OCI-LY7 (cell line): ENCODE measurements around the gene FBLN2. TPM values are rescaled to one million over a fixed set of nuclear protein-coding genes. Genes with fewer than 3 reads are reported as not detected.

Source experiments
- BruUV-seq: library from RNA; stranded (reverse); fragments of 400-500 nt; replicated peaks from 2 replicates; lab custom pipeline; 2021; lab: Mats Ljungman, UMichigan
- CTCF ChIA-PET: fragments of 300-600 bp; sonication (Branson Sonifier 250); formaldehyde crosslinking; loops from one replicate; lab custom pipeline; 2022; ENCODE audit warnings: antibody characterized with exemption; ENCODE audit not compliant: unreplicated experiment; lab: Charles Lee
- POLR2A ChIA-PET: fragments of 300-600 bp; sonication (Branson Sonifier 250); formaldehyde crosslinking; loops from one replicate; lab custom pipeline; 2022; ENCODE audit warnings: antibody characterized with exemption; lab: Charles Lee
- DNase-seq: peaks from one replicate; pipeline ENCODE4 v3.0.0-alpha.2; 2015; ENCODE audit warnings: low spot score
- H2AFZ ChIP-seq: fragments of 200-600 bp; sonication (generic), shearing (Covaris generic); 2 replicates; pipeline ENCODE4 v1.6.1; 2014; ENCODE audit warnings: mild to moderate bottlenecking, antibody characterized with exemption, low read length, moderate library complexity
- H3K27ac ChIP-seq: fragments of 200-600 bp; sonication (generic); 2 replicates; pipeline ENCODE4 v1.5.1; 2014; ENCODE audit warnings: mixed run types, low read depth, mild to moderate bottlenecking, moderate library complexity, low read length, inconsistent platforms; ENCODE audit not compliant: poor library complexity, severe bottlenecking
- H3K36me3 ChIP-seq: fragments of 200-600 bp; sonication (generic); 2 replicates; pipeline ENCODE4 v1.6.1; 2014; ENCODE audit warnings: mild to moderate bottlenecking, antibody characterized with exemption, low read length, moderate library complexity, mixed read lengths; ENCODE audit not compliant: insufficient read depth
- H3K4me1 ChIP-seq: fragments of 200-600 bp; sonication (generic); 2 replicates; pipeline ENCODE4 v1.5.1; 2014; ENCODE audit warnings: mild to moderate bottlenecking, low read length; ENCODE audit not compliant: insufficient read depth, poor library complexity, severe bottlenecking
- H3K4me2 ChIP-seq: fragments of 200-600 bp; sonication (generic); 2 replicates; pipeline ENCODE4 v1.6.1; 2014; ENCODE audit warnings: mild to moderate bottlenecking, low read length
- H3K4me3 ChIP-seq: fragments of 200-600 bp; sonication (generic); 2 replicates; pipeline ENCODE4 v1.5.1; 2014; ENCODE audit warnings: mild to moderate bottlenecking, low read depth, low read length; ENCODE audit not compliant: poor library complexity, severe bottlenecking
- H3K79me2 ChIP-seq: fragments of 200-600 bp; sonication (generic); 2 replicates; pipeline ENCODE4 v1.6.1; 2016; ENCODE audit warnings: low read depth, mild to moderate bottlenecking, low read length, moderate library complexity, mixed read lengths; ENCODE audit not compliant: insufficient read depth
- H3K9me2 ChIP-seq: fragments of 200-600 bp; sonication (generic); 2 replicates; pipeline ENCODE4 v1.6.1; 2016; ENCODE audit warnings: mild to moderate bottlenecking, low read length, mixed read lengths; ENCODE audit not compliant: insufficient read depth
- H3K9me3 ChIP-seq: fragments of 200-600 bp; sonication (generic); 2 replicates; pipeline ENCODE4 v1.6.1; 2014; ENCODE audit warnings: mild to moderate bottlenecking, mixed run types, low read length, mixed read lengths
- H4K20me1 ChIP-seq: fragments of 200-600 bp; sonication (generic); 2 replicates; pipeline ENCODE4 v1.6.1; 2014; ENCODE audit warnings: mild to moderate bottlenecking, antibody characterized with exemption, low read length, moderate library complexity, mixed read lengths; ENCODE audit not compliant: insufficient read depth
- EZH2phosphoT487 ChIP-seq: fragments of 200-600 bp; sonication (generic); IDR thresholded peaks from 2 replicates; pipeline ENCODE4 v1.6.1; 2018; ENCODE audit warnings: low read depth, borderline replicate concordance, mild to moderate bottlenecking, mixed run types, antibody characterized with exemption, low read length, moderate library complexity, mixed read lengths
- intact Hi-C: fragments of 100-400 bp; cut with micrococcal nuclease; formaldehyde crosslinking; loops from one replicate; pipeline ENCODE4 v1.10.0; 2022; ENCODE audit not compliant: unreplicated experiment
- total RNA-seq, 2 experiments: library from RNA; depleted of rRNA in 1 of 2; stranded (reverse); fragments of >200 nt in 1 of 2; shearing (Covaris generic) in 1 of 2; gene quantifications; 2 replicates each; pipeline ENCODE4 v1.2.3, GENCODE V29; 2014 to 2022
- TF ChIP-seq, protein P1 (sequence below): fragments of 200-600 bp; sonication (generic); conservative IDR thresholded peaks from 2 replicates; pipeline ENCODE4 v1.5.1; 2014; ENCODE audit warnings: mild to moderate bottlenecking, antibody characterized with exemption, low read length, moderate library complexity, mixed read lengths

FBLN2 gene
- total RNA-seq, 2 experiments from 2014 or later = not detected

DNA sequence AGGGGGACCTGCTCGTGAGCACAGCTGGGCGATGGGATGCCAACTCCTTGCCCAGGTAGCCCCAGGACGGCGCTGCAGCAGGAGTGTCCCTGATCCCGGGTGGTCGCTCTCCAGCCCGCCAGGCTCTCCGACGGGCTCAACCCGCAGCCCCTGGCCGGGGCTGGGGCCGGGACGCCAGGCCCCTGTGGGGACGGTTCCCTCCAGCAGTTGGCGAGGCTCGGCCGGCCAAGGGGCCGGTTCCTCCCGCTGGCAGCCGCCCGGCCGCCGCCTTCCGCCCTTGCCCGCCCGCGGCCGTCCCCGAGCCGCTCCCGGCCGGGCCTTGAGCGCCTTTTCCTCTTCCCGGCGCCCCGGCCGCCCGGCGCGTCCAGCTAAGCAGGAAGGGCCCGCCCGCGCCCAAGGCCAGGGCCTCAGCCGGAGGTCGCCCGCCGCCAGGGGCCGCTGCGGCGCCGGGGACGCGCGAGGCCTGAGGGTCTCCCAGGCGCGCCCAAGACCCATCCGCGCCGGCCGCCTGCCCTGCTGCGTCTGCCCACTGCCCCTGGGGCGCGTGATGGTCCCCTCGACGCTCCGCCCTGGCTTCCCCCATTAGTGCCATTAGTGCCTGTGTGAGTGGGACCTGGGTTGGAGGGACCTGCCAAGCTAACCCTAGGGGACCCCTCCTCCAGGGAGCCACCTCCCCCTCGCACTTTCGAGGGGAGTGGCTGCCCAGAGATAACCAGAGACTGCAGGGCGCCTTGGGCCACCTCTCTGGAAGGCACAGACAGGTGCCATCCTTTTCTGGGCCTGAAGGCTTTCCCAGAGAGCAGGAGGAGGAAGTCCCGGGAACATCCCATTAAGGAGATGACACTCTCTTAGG lies 106.4 kb downstream of the FBLN2 start:
- BruUV-seq = no TSS peak
- Histone ChIP-seq H3K9me2 (no peaks in the 10 kb centered on the region), H2AFZ (no peak overlapping the region), H3K9me3 (no peaks in the 10 kb centered on the region), H3K4me2 (no peak overlapping the region), H3K79me2 (no peaks in the 10 kb centered on the region), H3K27ac (no peak overlapping the region), H3K4me1 (no peaks in the 10 kb centered on the region), H4K20me1 (no peaks in the 10 kb centered on the region), H3K4me3 (no peak overlapping the region), H3K36me3 (no peaks in the 10 kb centered on the region)
- TF ChIP-seq EZH2phosphoT487 = no peak
- TF ChIP-seq, protein P1, sequence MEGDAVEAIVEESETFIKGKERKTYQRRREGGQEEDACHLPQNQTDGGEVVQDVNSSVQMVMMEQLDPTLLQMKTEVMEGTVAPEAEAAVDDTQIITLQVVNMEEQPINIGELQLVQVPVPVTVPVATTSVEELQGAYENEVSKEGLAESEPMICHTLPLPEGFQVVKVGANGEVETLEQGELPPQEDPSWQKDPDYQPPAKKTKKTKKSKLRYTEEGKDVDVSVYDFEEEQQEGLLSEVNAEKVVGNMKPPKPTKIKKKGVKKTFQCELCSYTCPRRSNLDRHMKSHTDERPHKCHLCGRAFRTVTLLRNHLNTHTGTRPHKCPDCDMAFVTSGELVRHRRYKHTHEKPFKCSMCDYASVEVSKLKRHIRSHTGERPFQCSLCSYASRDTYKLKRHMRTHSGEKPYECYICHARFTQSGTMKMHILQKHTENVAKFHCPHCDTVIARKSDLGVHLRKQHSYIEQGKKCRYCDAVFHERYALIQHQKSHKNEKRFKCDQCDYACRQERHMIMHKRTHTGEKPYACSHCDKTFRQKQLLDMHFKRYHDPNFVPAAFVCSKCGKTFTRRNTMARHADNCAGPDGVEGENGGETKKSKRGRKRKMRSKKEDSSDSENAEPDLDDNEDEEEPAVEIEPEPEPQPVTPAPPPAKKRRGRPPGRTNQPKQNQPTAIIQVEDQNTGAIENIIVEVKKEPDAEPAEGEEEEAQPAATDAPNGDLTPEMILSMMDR = peak; percentile 36; the same call in 1 of the 2 replicates
- ChIA-PET CTCF (no interaction called here), POLR2A (no interaction called here)
- intact Hi-C loops = no loop called here
- no peak for DNase-seq

DNA sequence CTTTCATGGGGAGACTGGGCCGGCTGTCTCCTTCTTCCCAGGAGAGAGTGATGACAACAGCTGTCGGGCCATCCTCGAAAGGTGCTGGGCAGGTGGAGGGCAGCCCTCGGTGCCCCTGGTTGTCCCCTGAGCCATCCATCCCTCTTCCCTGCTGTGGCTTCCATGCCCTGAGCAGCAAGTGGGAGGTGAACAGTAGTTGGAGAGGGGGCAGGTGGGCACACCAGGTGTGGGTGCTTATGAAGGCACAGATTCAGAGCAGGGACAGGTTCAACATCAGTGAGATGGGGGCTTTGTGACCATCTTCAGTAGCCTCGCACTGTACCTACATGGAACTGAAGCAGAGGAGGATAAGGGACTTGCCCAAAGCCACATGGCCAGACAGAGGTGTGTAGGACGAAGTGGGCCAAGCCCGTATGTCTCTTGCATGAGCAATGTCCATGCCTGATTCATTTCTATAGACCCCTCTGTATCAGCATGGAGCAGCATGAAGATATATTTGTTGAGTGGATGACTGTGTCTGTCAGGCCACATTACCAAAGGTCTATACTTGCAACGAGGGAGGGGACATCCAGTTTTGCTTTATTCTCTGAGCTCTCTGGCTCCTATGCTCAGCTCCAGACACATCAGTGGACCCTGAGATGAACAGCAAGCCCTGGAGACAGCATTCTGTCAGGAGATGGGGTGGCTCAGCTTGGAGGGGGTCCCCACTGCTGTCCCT lies 107.8 kb downstream of the FBLN2 start:
- intact Hi-C loops = loop anchor here (1.0 kb wide), 1 partner anchor 229 kb away; no protein-coding TSS in a partner anchor
- Histone ChIP-seq H3K9me3 (no peaks in the 10 kb centered on the region), H3K4me2 (no peak overlapping the region), H3K36me3 (no peaks in the 10 kb centered on the region), H2AFZ (no peak overlapping the region), H3K9me2 (no peaks in the 10 kb centered on the region), H3K79me2 (no peaks in the 10 kb centered on the region), H3K4me1 (no peaks in the 10 kb centered on the region), H4K20me1 (no peaks in the 10 kb centered on the region), H3K4me3 (no peak overlapping the region), H3K27ac (no peak overlapping the region)
- BruUV-seq = no TSS peak
- CTCF ChIA-PET = interaction anchor here (0.5 to 0.6 kb wide), 3 partner anchors 13 to 177 kb away, joined by 3 read pairs; partner anchors contain the start of gene HDAC11
- TF ChIP-seq, protein P1 = peak; percentile 69
- TF ChIP-seq EZH2phosphoT487 = no peak
- POLR2A ChIA-PET = interaction anchor here (0.7 kb wide), 1 partner anchor 9 kb away, joined by 3 read pairs; no protein-coding TSS in a partner anchor
- no peak for DNase-seq
